ENCODE results near the gene TP53.

- TF ChIP-seq CTCF (tag by site-specific recombination; IDR thresholded peaks at IDR 0.05) (no peak), ZNF692 (tag by site-specific recombination; IDR thresholded peaks at IDR 0.05) (no peak), ZBTB11 (tag by site-specific recombination; conservative IDR thresholded peaks at IDR 0.05; ENCODE audit: low read depth) (no peak), ZBTB8A (tag by site-specific recombination; IDR thresholded peaks at IDR 0.05) (no peak), REST (tag by site-specific recombination; IDR thresholded peaks at IDR 0.05) (no peak), PBX3 (CRISPR knock-in tag; IDR thresholded peaks at IDR 0.05) (no peak), ZNF521 (tag by site-specific recombination; IDR thresholded peaks at IDR 0.05) (no peak), YY1 (tag by site-specific recombination; IDR thresholded peaks at IDR 0.05) (no peak), ZNF133 (tag by site-specific recombination; IDR thresholded peaks at IDR 0.05) (no peak), ZNF324 (tag by site-specific recombination; IDR thresholded peaks at IDR 0.05) (no peak), SCRT1 (tag by site-specific recombination; IDR thresholded peaks at IDR 0.05; ENCODE audit: borderline replicate concordance) (no peak), KLF10 (tag by site-specific recombination; IDR thresholded peaks at IDR 0.05) (no peak)
Observed at GRCh38 chr17:7646457-7646856, 40.8 kb downstream of the TP53 start.
